HEK293 (cell line): ENCODE measurements around the gene TANGO2.

ENCODE experiments used
- CTCF ChIA-PET: fragments of 350-600 bp; formaldehyde crosslinking; extraction: SDS; loops from one replicate; lab custom pipeline; 2021; ENCODE audit warnings: antibody characterized with exemption; lab: Yijun Ruan, JAX
- POLR2A ChIA-PET: fragments of 300-600 bp; formaldehyde crosslinking; extraction: SDS; loops from one replicate; lab custom pipeline; 2020; ENCODE audit warnings: antibody characterized with exemption, inconsistent platforms; lab: Yijun Ruan, JAX
- H3K27ac ChIP-seq: fragments of 200-500 bp; sonication (Bioruptor generic); 2 replicates; pipeline ENCODE4 v1.5.1; 2014; ENCODE audit warnings: low read depth, low read length, control low read depth, inconsistent platforms; ENCODE audit errors: extremely low read depth
- H3K36me3 ChIP-seq, 2 experiments: fragments of 200-500 bp in 1 of 2; sonication (Bioruptor generic) in 1 of 2; 1 replicate in 1 of 2; 2 replicates in 1 of 2; pipeline ENCODE4 v1.5.1; 2014 to 2017; ENCODE audit warnings: inconsistent platforms in 2 of 2, low read length in 2 of 2; ENCODE audit not compliant: control insufficient read depth in 2 of 2, insufficient read depth in 1 of 2
- H3K4me1 ChIP-seq: fragments of 200-500 bp; sonication (Bioruptor generic); 2 replicates; pipeline ENCODE4 v1.5.1; 2014; ENCODE audit warnings: mild to moderate bottlenecking, low read length, inconsistent platforms; ENCODE audit not compliant: control insufficient read depth, insufficient read depth
- H3K4me3 ChIP-seq: 2 replicates; pipeline ENCODE4 v1.5.1; 2011; ENCODE audit warnings: low read depth, mild to moderate bottlenecking, control low read depth, low read length, moderate library complexity
- H3K9me3 ChIP-seq: fragments of 200-500 bp; sonication (Bioruptor generic); 2 replicates; pipeline ENCODE4 v1.5.1; 2014; ENCODE audit warnings: low read depth, low read length, inconsistent platforms; ENCODE audit not compliant: control insufficient read depth, insufficient read depth
- BCL11A ChIP-seq: fragments of 450-650 bp; formaldehyde crosslinking; IDR thresholded peaks from 2 replicates; pipeline ENCODE4 v1.5.1; 2016; ENCODE audit warnings: low read depth, missing biosample characterization, missing genetic modification characterization
- HOXC10 ChIP-seq: sonication (generic); formaldehyde crosslinking; IDR thresholded peaks from 2 replicates; pipeline ENCODE4 v1.8.1; 2023; ENCODE audit warnings: mild to moderate bottlenecking, missing genetic modification reagents
- KLF1 ChIP-seq: fragments of 450-650 bp; formaldehyde crosslinking; IDR thresholded peaks from 2 replicates; pipeline ENCODE4 v1.5.1; 2016; ENCODE audit warnings: missing biosample characterization, missing genetic modification characterization
- RBAK ChIP-seq: fragments of 450-650 bp; formaldehyde crosslinking; IDR thresholded peaks from 2 replicates; pipeline ENCODE4 v1.5.1; 2016; ENCODE audit warnings: missing biosample characterization, missing genetic modification characterization
- ZBTB21 ChIP-seq: fragments of 450-650 bp; formaldehyde crosslinking; IDR thresholded peaks from 2 replicates; pipeline ENCODE4 v1.5.1; 2017; ENCODE audit warnings: missing biosample characterization, missing genetic modification characterization
- ZFP37 ChIP-seq: fragments of 450-650 bp; formaldehyde crosslinking; IDR thresholded peaks from 2 replicates; pipeline ENCODE4 v1.5.1; 2016; ENCODE audit warnings: missing biosample characterization, missing genetic modification characterization
- ZNF169 ChIP-seq: fragments of 450-650 bp; formaldehyde crosslinking; IDR thresholded peaks from 2 replicates; pipeline ENCODE4 v1.5.1; 2016; ENCODE audit warnings: missing biosample characterization, missing genetic modification characterization
- ZNF354C ChIP-seq: fragments of 450-650 bp; formaldehyde crosslinking; IDR thresholded peaks from 2 replicates; pipeline ENCODE4 v1.5.1; 2016; ENCODE audit warnings: missing biosample characterization, missing genetic modification characterization, low read depth, borderline replicate concordance
- ZNF37A ChIP-seq: fragments of 450-650 bp; IDR thresholded peaks from 2 replicates; pipeline ENCODE4 v1.5.1; 2018; ENCODE audit warnings: missing biosample characterization, missing genetic modification characterization
- ZNF394 ChIP-seq: fragments of 450-650 bp; formaldehyde crosslinking; IDR thresholded peaks from 2 replicates; pipeline ENCODE4 v1.5.1; 2016; ENCODE audit warnings: missing biosample characterization, missing genetic modification characterization, mild to moderate bottlenecking, moderate library complexity, borderline replicate concordance
- ZNF426 ChIP-seq: fragments of 450-650 bp; formaldehyde crosslinking; IDR thresholded peaks from 2 replicates; pipeline ENCODE4 v1.5.1; 2017; ENCODE audit warnings: missing biosample characterization, missing genetic modification characterization, mild to moderate bottlenecking, inconsistent platforms, moderate library complexity
- ZNF48 ChIP-seq: fragments of 450-650 bp; formaldehyde crosslinking; IDR thresholded peaks from 2 replicates; pipeline ENCODE4 v1.5.1; 2016; ENCODE audit warnings: missing biosample characterization, missing genetic modification characterization
- ZNF514 ChIP-seq: fragments of 450-650 bp; formaldehyde crosslinking; IDR thresholded peaks from 2 replicates; pipeline ENCODE4 v1.5.1; 2016; ENCODE audit warnings: missing biosample characterization, missing genetic modification characterization
- ZNF518A ChIP-seq: fragments of 450-650 bp; formaldehyde crosslinking; conservative IDR thresholded peaks from 2 replicates; pipeline ENCODE4 v1.5.1; 2016; ENCODE audit warnings: low read depth, missing biosample characterization, missing genetic modification characterization
- ZNF548 ChIP-seq: fragments of 450-650 bp; formaldehyde crosslinking; IDR thresholded peaks from 2 replicates; pipeline ENCODE4 v1.5.1; 2016; ENCODE audit warnings: missing biosample characterization, missing genetic modification characterization
- ZNF621 ChIP-seq: fragments of 450-650 bp; formaldehyde crosslinking; IDR thresholded peaks from 2 replicates; pipeline ENCODE4 v1.5.1; 2017; ENCODE audit warnings: missing biosample characterization, missing genetic modification characterization
- ZNF626 ChIP-seq: fragments of 450-650 bp; sonication (Bioruptor Pico); formaldehyde crosslinking; IDR thresholded peaks from 2 replicates; pipeline ENCODE4 v1.5.1; 2018; ENCODE audit warnings: missing biosample characterization, missing genetic modification characterization, inconsistent platforms
- ZNF664 ChIP-seq: fragments of 450-650 bp; formaldehyde crosslinking; IDR thresholded peaks from 2 replicates; pipeline ENCODE4 v1.5.1; 2016; ENCODE audit warnings: missing biosample characterization, missing genetic modification characterization
- ZNF707 ChIP-seq: fragments of 450-650 bp; formaldehyde crosslinking; IDR thresholded peaks from 2 replicates; pipeline ENCODE4 v1.5.1; 2016; ENCODE audit warnings: missing biosample characterization, missing genetic modification characterization
- ZSCAN16 ChIP-seq: fragments of 450-650 bp; formaldehyde crosslinking; IDR thresholded peaks from 2 replicates; pipeline ENCODE4 v1.5.1; 2016; ENCODE audit warnings: missing biosample characterization, missing genetic modification characterization
- ZXDB ChIP-seq: fragments of 450-650 bp; formaldehyde crosslinking; IDR thresholded peaks from 2 replicates; pipeline ENCODE4 v1.5.1; 2016; ENCODE audit warnings: missing biosample characterization, missing genetic modification characterization
- TF ChIP-seq, protein P1 (sequence below): fragments of 450-650 bp; formaldehyde crosslinking; conservative IDR thresholded peaks from 2 replicates; pipeline ENCODE4 v1.5.1; 2016; ENCODE audit warnings: low read depth, missing biosample characterization, missing genetic modification characterization
- TF ChIP-seq, protein P2 (sequence below): fragments of 450-650 bp; formaldehyde crosslinking; IDR thresholded peaks from 2 replicates; pipeline ENCODE4 v1.5.1; 2016; ENCODE audit warnings: missing biosample characterization, missing genetic modification characterization

Gene TANGO2

GRCh38 chr22:20036535-20037392 is 15.9 kb downstream of the TANGO2 start (continued):
- TF ChIP-seq ZNF518A (tag by site-specific recombination) (no peak), ZSCAN16 (tag by site-specific recombination) (no peak), ZNF426 (tag by site-specific recombination) (no peak), ZNF548 (tag by site-specific recombination) (no peak), ZBTB21 (tag by site-specific recombination) (no peak), ZNF354C (no peak), ZFP37 (tag by site-specific recombination) (no peak), ZNF394 (tag by site-specific recombination) (no peak), ZNF626 (tag by site-specific recombination) (no peak), KLF1 (no peak), ZNF169 (no peak)
- TF ChIP-seq, protein P1, sequence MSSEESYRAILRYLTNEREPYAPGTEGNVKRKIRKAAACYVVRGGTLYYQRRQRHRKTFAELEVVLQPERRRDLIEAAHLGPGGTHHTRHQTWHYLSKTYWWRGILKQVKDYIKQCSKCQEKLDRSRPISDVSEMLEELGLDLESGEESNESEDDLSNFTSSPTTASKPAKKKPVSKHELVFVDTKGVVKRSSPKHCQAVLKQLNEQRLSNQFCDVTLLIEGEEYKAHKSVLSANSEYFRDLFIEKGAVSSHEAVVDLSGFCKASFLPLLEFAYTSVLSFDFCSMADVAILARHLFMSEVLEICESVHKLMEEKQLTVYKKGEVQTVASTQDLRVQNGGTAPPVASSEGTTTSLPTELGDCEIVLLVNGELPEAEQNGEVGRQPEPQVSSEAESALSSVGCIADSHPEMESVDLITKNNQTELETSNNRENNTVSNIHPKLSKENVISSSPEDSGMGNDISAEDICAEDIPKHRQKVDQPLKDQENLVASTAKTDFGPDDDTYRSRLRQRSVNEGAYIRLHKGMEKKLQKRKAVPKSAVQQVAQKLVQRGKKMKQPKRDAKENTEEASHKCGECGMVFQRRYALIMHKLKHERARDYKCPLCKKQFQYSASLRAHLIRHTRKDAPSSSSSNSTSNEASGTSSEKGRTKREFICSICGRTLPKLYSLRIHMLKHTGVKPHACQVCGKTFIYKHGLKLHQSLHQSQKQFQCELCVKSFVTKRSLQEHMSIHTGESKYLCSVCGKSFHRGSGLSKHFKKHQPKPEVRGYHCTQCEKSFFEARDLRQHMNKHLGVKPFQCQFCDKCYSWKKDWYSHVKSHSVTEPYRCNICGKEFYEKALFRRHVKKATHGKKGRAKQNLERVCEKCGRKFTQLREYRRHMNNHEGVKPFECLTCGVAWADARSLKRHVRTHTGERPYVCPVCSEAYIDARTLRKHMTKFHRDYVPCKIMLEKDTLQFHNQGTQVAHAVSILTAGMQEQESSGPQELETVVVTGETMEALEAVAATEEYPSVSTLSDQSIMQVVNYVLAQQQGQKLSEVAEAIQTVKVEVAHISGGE (tag by site-specific recombination) = no peak

DNA sequence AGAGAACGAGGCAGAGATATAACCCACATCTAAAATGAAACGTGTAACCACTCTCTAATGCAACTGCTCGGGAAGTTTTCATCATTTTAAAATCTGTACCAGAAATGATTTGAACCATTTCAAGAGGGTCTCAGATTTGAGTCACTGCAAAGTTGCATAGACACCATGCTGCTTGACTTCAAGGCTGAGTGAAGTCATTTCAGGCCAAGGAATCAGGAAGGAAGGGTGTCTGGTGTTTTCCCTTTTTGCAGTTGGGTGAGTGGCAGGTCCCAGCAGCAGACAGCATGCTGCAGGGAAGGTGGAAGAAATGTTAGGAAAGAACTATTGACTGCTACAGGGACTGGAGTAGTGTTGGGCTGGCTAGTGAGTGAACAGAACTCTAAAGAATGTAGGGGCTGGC is 16.5 kb downstream of the TANGO2 start:
- TF ChIP-seq ZXDB (tag by site-specific recombination) = no peak
- no peak for TF ChIP-seq ZNF37A (tag by site-specific recombination)
- TF ChIP-seq, protein P2, sequence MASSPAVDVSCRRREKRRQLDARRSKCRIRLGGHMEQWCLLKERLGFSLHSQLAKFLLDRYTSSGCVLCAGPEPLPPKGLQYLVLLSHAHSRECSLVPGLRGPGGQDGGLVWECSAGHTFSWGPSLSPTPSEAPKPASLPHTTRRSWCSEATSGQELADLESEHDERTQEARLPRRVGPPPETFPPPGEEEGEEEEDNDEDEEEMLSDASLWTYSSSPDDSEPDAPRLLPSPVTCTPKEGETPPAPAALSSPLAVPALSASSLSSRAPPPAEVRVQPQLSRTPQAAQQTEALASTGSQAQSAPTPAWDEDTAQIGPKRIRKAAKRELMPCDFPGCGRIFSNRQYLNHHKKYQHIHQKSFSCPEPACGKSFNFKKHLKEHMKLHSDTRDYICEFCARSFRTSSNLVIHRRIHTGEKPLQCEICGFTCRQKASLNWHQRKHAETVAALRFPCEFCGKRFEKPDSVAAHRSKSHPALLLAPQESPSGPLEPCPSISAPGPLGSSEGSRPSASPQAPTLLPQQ (tag by site-specific recombination) = no peak
- no peak for TF ChIP-seq ZNF707
- TF ChIP-seq BCL11A (tag by site-specific recombination) = no peak
- no peak for TF ChIP-seq RBAK (tag by site-specific recombination)
- TF ChIP-seq HOXC10 (CRISPR knock-in tag) = no peak
- no peak for TF ChIP-seq ZNF621 (tag by site-specific recombination)
- TF ChIP-seq ZNF514 (tag by site-specific recombination) = no peak
- no peak for TF ChIP-seq ZNF48 (tag by site-specific recombination)
- TF ChIP-seq ZNF664 (tag by site-specific recombination) = no peak
- Histone ChIP-seq H3K4me1 (no peaks in the 10 kb centered on the region), H3K27ac (no peak overlapping the region), H3K36me3 (peaks cover 0 to 21% of the 10 kb centered on the region in 2 experiments; a peak in 1 of 3 replicates), H3K9me3 (no peaks in the 10 kb centered on the region), H3K4me3 (no peak overlapping the region)
- CTCF ChIA-PET = no interaction called here
- POLR2A ChIA-PET = no interaction called here
